Activated CD8-positive, alpha-beta memory T cell treated with anti-CD3 and anti-CD28 coated beads for 1 hour (primary cell): ENCODE results near the gene ZNF695.
"Not testable (repeated sequence)": the region's sequence is repeated elsewhere in the genome, so short reads cannot be mapped to it uniquely, and the experiment has no call there.

Experiments used
- DNase-seq, 2 donors: peaks; one replicate each; pipeline ENCODE4 v3.0.0-alpha.2; 2020; ENCODE audit warnings: low read depth in 1 of 2; ENCODE audit errors: extremely low read depth in 1 of 2

ZNF695 gene

GRCh38 chr1:247007511-247008405 is at the start of gene ZNF695:
TSS of gene ZNF695 (minus strand) at chr1:247008057. CDS start at chr1:247007908, 149 bp downstream.
- DNase-seq: peak in 1 of 2 donors; percentile 15

- DNase-seq: no peak
These were observed 48.2 kb upstream of the ZNF695 start for GRCh38 chr1:247056071-247056470.

DNA sequence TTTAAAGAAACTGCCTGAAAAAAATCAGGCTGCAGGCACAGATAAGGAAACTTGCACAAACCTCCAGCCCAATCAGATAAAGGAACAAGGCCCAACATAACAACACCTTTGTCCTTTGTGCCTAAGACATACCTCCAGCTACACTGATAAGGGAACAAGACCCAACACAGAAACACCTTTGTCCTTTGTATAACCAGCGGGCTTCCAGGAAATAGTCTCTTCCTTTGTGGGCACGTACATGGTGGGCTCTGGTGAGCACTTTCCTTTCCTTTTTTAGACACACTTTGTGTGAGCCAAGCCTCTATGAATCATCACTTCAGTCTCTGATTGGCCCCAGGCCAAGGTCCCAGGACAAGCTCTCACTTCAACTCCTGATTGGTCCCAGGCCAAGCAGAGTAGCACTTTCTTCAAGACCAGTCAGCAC is 47.1 kb upstream of the ZNF695 start:
- DNase-seq: no peak

- no peak for DNase-seq
These were observed 39.8 kb upstream of the ZNF695 start for GRCh38 chr1:247047702-247048101.

DNA sequence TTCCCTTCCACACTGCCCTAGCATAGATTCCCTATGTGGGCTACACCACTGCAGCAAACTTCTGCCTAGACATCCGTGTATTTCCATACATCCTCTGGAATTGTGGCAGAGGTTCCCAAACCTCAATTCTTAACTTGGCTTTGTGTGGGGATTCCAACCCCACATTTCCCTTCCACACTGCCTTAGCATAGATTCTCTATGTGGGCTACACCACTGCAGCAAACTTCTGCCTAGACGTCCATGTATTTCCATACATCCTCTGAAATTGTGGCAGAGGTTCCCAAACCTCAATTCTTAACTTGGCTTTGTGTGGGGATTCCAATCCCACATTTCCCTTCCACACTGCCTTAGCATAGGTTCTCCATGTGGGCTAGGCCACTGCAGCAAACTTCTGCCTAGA is 39.4 kb upstream of the ZNF695 start:
- no peak for DNase-seq

- DNase-seq: no peak
These were observed 35.5 kb upstream of the ZNF695 start for GRCh38 chr1:247043406-247043805.

DNA sequence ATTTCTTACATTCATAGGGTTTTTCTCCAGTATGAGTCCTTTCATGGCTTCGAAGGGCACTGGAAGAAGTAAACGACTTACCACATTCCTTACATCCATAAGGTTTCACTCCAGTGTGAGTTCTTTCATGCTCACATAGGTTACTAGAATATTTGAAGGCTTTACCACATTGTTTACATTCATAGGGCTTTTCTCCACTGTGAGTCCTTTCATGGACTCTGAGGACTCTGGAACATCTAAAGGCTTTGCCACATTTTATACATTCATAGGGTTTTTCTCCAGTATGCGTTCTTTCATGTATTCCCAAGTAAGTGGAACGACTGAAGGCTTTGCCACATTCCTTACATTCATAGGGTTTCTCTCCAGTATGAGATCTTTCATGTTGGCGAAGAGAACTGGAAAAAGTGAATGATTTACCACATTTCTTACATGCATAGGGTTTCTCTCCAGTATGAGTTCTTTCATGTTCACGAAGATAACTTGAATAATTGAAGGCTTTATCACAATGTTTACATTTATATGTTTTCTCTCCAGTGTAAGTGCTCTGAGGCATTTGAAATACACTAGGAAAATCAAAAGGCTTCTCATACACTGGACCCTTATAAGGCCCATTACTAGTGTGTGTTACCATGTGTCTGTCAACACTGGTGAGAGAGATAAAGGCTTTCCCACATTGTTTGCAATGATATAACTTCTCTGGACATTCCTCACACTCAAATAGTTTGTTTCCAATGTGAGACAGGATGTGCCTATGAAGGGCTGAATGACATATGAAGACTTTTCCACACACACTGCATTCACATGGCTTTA is 29.9 kb upstream of the ZNF695 start:
- DNase-seq: no peak

GRCh38 chr1:247032306-247032705 is 24.4 kb upstream of the ZNF695 start:
- DNase-seq: not testable (repeated sequence)

DNA sequence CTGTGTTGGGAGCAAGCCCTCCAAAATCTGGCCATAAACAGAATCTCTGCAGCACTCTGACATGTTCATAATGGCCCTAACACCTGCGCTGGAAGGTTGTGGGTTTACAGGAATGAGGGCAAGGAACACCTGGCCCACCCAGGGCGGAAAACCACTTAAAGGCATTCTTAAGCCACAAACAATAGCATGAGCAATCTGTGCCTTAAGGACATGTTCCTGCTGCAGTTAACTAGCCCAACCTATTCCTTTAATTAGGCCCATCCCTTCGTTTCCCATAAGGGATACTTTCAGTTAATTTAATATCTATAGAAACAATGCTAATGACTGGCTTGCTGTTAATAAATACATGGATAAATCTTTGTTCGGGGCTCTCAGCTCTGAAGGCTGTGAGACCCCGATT is 16.8 kb upstream of the ZNF695 start:
- DNase-seq: not testable (repeated sequence)

- no peak for DNase-seq
These were observed 5.5 kb upstream of the ZNF695 start for GRCh38 chr1:247013391-247013790.

GRCh38 chr1:247008406-247008799 is 546 bp upstream of the ZNF695 start:
- no peak for DNase-seq

GRCh38 chr1:247004081-247004480 is 3.8 kb downstream of the ZNF695 start:
- not testable (repeated sequence) for DNase-seq

DNA sequence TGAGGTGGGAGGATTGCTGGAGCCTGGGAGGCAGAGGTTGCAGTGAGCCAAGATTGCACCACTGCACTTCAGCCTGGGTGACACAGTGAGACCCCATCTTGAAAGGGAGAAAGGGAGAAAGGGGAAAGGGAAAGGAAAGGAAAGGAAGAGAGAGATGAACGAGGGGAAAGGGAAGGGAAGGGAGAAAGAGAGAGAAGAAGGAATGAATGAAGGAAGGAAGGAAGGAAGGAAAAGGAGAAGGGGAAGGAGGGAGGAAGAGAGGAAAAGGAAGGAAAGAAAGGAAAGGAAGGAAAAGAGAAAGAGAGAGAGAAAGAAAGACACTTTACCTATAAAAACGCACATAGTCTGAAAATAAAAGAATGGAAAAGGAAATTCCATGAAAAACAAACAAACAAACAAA is 18.0 kb downstream of the ZNF695 start:
- no peak for DNase-seq

- no peak for DNase-seq
These were observed 19.5 kb downstream of the ZNF695 start for GRCh38 chr1:246988316-246988715.

GRCh38 chr1:246987083-246987690 is 20.7 kb downstream of the ZNF695 start:
- no peak for DNase-seq

DNA sequence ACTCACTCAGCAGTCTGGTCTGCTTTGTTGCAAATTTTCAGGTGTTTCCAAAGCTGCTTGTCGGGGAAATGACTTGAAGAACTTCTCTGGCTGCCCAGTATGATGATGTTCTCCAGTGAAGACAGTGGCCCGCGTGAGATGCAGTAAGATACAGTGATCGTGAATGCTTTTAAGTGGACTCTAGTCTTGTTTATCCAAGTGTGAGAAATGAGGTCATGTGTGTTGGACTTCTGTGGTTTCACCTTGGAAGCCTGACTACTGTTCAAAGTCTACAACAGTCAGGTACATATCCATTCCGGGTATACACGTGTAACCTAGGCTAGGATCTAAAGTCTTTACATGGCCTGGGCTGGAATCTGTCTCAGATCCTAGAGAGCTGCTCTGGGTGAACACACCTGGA is 29.1 kb downstream of the ZNF695 start:
- no peak for DNase-seq

DNA sequence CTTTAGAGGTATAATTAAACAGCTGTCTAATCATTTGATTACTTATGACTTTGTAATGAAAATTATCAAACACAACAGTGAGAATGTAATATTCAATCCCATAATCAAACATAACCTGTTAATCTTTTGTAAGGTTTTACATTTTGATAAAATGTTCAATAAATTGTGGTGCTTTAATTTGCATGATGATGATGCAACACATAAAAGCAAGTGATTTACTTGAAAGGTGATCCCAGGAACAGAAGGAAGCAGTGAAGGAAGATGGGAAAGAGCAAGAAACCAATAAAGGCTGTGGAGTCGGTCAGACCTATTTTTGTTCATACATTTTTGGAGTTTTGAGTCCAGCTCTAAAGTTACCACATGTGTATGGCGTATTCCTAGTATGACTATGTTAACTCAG is 29.6 kb downstream of the ZNF695 start:
- DNase-seq: no peak

- no peak for DNase-seq
These were observed 35.9 kb downstream of the ZNF695 start for GRCh38 chr1:246971969-246972368.

GRCh38 chr1:246971090-246971721 is 36.7 kb downstream of the ZNF695 start:
- peak in 1 of 2 donors; percentile 14 for DNase-seq

DNA sequence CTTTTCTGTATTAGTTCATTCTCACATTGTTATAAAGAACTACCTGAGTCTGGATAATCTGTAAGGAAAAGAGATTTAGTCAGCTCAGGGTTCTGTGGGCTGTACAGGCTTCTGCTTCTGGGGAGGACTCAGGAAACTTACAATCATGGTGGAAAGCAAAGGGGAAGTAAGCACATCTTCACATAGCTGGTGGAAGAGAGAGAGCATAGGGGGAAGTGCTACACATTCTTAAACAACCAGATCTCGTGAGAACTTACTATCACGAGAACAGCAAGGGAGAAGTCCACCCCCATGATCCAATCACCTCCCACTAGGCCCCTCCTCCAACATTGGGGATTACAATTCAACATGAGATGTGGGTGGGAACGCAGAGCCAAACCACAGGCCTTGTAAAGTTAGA is 38.2 kb downstream of the ZNF695 start:
- DNase-seq: no peak

- no peak for DNase-seq
These were observed 41.4 kb downstream of the ZNF695 start for GRCh38 chr1:246966502-246966901.
